Dendritic cell treated with granulocyte-macrophage colony-stimulating factor and Interleukin-4, amounts not matched to agents 40 ng/mL and 50 ng/mL, for 4 days (primary cell): ENCODE measurements around the gene ARHGAP31.

Experiments used
- H3K27ac Mint-ChIP-seq: one replicate; pipeline ENCODE4 v1.8.0; 2022; ENCODE audit warnings: mild to moderate bottlenecking, mixed read lengths
- H3K27me3 Mint-ChIP-seq: one replicate; pipeline ENCODE4 v1.8.0; 2022; ENCODE audit warnings: mild to moderate bottlenecking, mixed read lengths
- H3K36me3 Mint-ChIP-seq: one replicate; pipeline ENCODE4 v1.8.0; 2022; ENCODE audit warnings: low read depth, mixed read lengths
- H3K4me1 Mint-ChIP-seq: one replicate; pipeline ENCODE4 v1.8.0; 2022; ENCODE audit warnings: low read depth, mixed read lengths
- H3K4me3 Mint-ChIP-seq: one replicate; pipeline ENCODE4 v1.8.0; 2022; ENCODE audit warnings: mild to moderate bottlenecking, moderate library complexity, mixed read lengths
- H3K9me3 Mint-ChIP-seq: one replicate; pipeline ENCODE4 v1.8.0; 2022; ENCODE audit warnings: mixed read lengths
- intact Hi-C: fragments of 100-400 bp; cut with micrococcal nuclease; formaldehyde crosslinking; loops from one replicate; pipeline ENCODE4 v1.15.0; 2022

Gene ARHGAP31

GRCh38 chr3:119376758-119377157 lies 82.6 kb downstream of the ARHGAP31 start:
- intact Hi-C loops: no loop called here
- H3K4me3 Mint-ChIP-seq: no peak overlapping the region
- peaks cover 93% of the 10 kb centered on the region for H3K36me3 Mint-ChIP-seq
- no peaks in the 10 kb centered on the region for H3K9me3 Mint-ChIP-seq
- H3K27ac Mint-ChIP-seq: no peak overlapping the region
- H3K27me3 Mint-ChIP-seq: no peaks in the 10 kb centered on the region
- H3K4me1 Mint-ChIP-seq: peaks cover 12% of the 10 kb centered on the region

GRCh38 chr3:119378259-119378803 lies 84.1 kb downstream of the ARHGAP31 start:
- Mint-ChIP-seq H3K36me3 (peaks cover 98% of the 10 kb centered on the region), H3K4me1 (peaks cover 12% of the 10 kb centered on the region), H3K27ac (no peak overlapping the region), H3K9me3 (no peaks in the 10 kb centered on the region), H3K4me3 (no peak overlapping the region), H3K27me3 (no peaks in the 10 kb centered on the region)
- intact Hi-C loops: no loop called here

DNA sequence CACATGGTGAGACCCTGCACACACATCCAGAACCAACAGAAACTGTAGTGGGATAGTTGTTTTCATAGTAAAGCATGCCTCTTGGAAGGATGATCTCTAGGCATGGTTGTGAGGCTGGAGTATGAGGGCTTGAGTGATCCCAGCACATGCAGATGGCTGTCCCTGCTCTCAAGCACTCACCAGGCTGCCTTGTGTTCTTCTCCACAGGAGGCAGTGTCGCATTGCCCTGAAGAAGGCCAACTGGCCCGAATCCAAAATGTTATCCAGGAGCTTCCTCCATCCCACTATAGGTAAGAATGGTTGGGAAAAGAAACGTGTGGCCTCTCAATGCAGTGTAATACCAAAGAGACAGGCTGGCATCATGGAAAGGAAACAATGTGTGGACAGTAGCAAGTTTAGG lies 86.5 kb downstream of the ARHGAP31 start:
- Mint-ChIP-seq H3K36me3 (peaks cover 100% of the 10 kb centered on the region), H3K27ac (no peak overlapping the region), H3K4me1 (peaks cover 5% of the 10 kb centered on the region), H3K9me3 (no peaks in the 10 kb centered on the region), H3K27me3 (no peaks in the 10 kb centered on the region), H3K4me3 (no peak overlapping the region)
- intact Hi-C loops: no loop called here

- intact Hi-C loops: no loop called here
- Mint-ChIP-seq H3K9me3 (no peaks in the 10 kb centered on the region), H3K27ac (no peak overlapping the region), H3K27me3 (no peaks in the 10 kb centered on the region), H3K36me3 (peaks cover 100% of the 10 kb centered on the region), H3K4me1 (peaks cover 4% of the 10 kb centered on the region), H3K4me3 (no peak overlapping the region)
Measured at GRCh38 chr3:119382134-119382533, 88.0 kb downstream of the ARHGAP31 start.

DNA sequence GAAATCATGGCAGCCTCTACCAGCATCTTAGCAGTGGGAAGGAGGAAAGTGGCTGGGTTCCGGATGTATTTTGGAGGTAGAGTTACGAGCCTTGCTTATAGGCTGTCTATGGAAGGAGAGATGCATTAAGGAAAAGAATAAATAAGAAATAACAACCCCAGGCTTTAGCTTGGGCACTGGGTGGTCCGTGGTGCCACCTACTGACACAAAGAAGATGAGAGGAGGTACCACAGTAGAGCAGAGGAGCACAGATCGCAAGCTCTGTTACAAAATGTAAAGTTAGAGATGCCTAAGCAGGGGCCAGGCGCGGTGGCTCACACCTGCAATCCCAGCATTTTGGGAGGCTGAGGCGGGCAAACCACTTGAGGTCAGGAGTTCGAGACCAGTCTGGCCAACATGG lies 94.4 kb downstream of the ARHGAP31 start:
- Mint-ChIP-seq H3K4me1 (no peaks in the 10 kb centered on the region), H3K9me3 (no peaks in the 10 kb centered on the region), H3K36me3 (peaks cover 98% of the 10 kb centered on the region), H3K4me3 (no peak overlapping the region), H3K27me3 (no peaks in the 10 kb centered on the region), H3K27ac (no peak overlapping the region)
- intact Hi-C loops: no loop called here

- no peak overlapping the region for H3K4me3 Mint-ChIP-seq
- no peaks in the 10 kb centered on the region for H3K4me1 Mint-ChIP-seq
- no peaks in the 10 kb centered on the region for H3K27me3 Mint-ChIP-seq
- intact Hi-C loops: no loop called here
- H3K9me3 Mint-ChIP-seq: no peaks in the 10 kb centered on the region
- no peak overlapping the region for H3K27ac Mint-ChIP-seq
- peaks cover 96% of the 10 kb centered on the region for H3K36me3 Mint-ChIP-seq
Measured at GRCh38 chr3:119395923-119396358, 101.8 kb downstream of the ARHGAP31 start.

- Mint-ChIP-seq H3K27me3 (no peaks in the 10 kb centered on the region), H3K9me3 (no peaks in the 10 kb centered on the region), H3K27ac (peak overlapping the region; percentile 53), H3K4me3 (no peak overlapping the region), H3K36me3 (peaks cover 96% of the 10 kb centered on the region), H3K4me1 (no peaks in the 10 kb centered on the region)
- intact Hi-C loops: no loop called here
Measured at GRCh38 chr3:119396870-119397269, 102.7 kb downstream of the ARHGAP31 start.

DNA sequence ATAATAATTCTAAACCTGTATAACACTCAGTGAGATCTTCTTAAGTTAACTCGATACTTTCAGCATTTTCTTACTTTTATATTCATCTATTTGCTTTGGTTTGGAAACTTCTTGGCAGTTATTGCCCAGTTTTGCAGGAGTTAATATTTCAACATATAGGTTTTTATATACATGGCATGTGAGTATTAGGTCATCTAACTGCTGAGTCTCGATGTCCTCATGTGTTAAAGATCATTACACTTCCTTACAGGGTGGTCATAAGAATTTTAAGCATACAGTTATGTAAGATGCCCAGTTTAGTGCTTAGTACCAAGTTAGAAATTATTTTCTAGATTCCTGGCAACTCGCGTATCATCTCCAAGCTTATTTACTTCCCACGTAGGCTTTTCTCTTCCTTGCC lies 106.3 kb downstream of the ARHGAP31 start:
- H3K9me3 Mint-ChIP-seq: no peaks in the 10 kb centered on the region
- peaks cover 96% of the 10 kb centered on the region for H3K36me3 Mint-ChIP-seq
- no peak overlapping the region for H3K27ac Mint-ChIP-seq
- H3K27me3 Mint-ChIP-seq: no peaks in the 10 kb centered on the region
- H3K4me1 Mint-ChIP-seq: no peaks in the 10 kb centered on the region
- H3K4me3 Mint-ChIP-seq: no peak overlapping the region
- intact Hi-C loops: no loop called here

DNA sequence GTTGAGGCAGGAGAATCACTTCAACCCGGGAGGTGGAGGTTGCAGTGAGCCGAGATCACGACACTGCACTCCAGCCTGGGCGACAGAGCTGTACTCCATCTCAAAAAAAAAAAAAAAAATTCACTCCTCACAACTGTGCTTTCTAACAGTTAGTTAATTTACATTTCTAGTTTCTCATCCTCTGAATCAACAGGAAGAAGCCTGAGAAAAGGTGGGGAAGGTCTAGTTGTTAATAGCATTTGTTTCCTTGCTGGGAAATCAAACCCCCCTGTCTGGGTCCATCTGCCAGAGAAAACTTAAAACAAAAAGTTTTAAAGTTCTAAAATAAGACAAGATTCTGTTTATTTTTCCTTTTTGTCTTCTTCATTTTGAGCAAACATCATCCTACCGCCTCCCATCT lies 106.9 kb downstream of the ARHGAP31 start:
- intact Hi-C loops: no loop called here
- H3K4me1 Mint-ChIP-seq: no peaks in the 10 kb centered on the region
- no peak overlapping the region for H3K4me3 Mint-ChIP-seq
- H3K27me3 Mint-ChIP-seq: no peaks in the 10 kb centered on the region
- H3K27ac Mint-ChIP-seq: no peak overlapping the region
- H3K9me3 Mint-ChIP-seq: no peaks in the 10 kb centered on the region
- peaks cover 96% of the 10 kb centered on the region for H3K36me3 Mint-ChIP-seq

DNA sequence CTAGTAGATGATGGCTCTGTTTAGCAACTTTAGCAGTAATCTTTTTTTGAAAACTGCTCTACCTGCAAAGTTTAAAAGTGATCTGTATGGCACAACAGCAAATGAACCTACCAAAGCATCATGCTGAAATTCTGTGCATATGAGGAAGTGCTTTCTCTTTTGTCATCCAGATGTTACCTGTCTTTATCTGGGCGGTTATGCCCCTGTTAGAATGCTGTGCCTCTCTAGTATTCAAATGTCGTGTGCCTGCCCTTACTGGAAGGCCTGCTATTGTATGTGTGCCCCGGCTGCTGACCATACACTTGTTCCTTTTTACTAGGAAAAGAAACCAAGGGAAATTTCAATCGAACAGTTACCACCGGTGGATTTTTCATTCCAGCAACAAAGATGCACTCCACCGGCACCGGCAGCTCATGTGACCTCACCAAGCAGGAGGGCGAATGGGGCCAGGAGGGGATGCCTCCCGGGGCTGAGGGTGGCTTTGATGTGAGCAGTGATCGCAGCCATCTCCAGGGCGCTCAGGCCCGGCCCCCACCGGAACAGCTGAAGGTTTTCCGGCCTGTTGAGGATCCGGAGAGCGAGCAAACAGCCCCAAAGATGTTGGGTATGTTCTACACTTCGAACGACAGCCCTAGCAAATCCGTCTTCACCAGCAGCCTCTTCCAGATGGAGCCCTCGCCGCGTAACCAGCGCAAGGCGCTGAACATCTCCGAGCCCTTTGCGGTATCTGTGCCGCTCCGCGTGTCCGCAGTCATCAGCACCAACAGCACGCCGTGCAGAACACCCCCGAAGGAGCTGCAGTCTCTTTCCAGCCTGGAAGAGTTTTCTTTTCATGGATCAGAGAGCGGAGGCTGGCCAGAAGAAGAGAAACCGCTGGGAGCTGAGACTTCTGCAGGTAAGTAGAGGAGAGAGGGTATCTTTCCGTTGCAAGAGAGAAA lies 107.6 kb downstream of the ARHGAP31 start:
- Mint-ChIP-seq H3K9me3 (no peaks in the 10 kb centered on the region), H3K27me3 (no peaks in the 10 kb centered on the region), H3K4me1 (no peaks in the 10 kb centered on the region), H3K27ac (no peak overlapping the region), H3K4me3 (no peak overlapping the region), H3K36me3 (peaks cover 96% of the 10 kb centered on the region)
- intact Hi-C loops: no loop called here

GRCh38 chr3:119402791-119403190 lies 108.6 kb downstream of the ARHGAP31 start:
- no peak overlapping the region for H3K4me3 Mint-ChIP-seq
- H3K27me3 Mint-ChIP-seq: no peaks in the 10 kb centered on the region
- H3K27ac Mint-ChIP-seq: no peak overlapping the region
- H3K9me3 Mint-ChIP-seq: no peaks in the 10 kb centered on the region
- intact Hi-C loops: no loop called here
- H3K36me3 Mint-ChIP-seq: peaks cover 97% of the 10 kb centered on the region
- no peaks in the 10 kb centered on the region for H3K4me1 Mint-ChIP-seq

GRCh38 chr3:119403201-119403600 lies 109.0 kb downstream of the ARHGAP31 start:
- H3K27ac Mint-ChIP-seq: no peak overlapping the region
- intact Hi-C loops: no loop called here
- no peaks in the 10 kb centered on the region for H3K4me1 Mint-ChIP-seq
- H3K36me3 Mint-ChIP-seq: peaks cover 96% of the 10 kb centered on the region
- no peak overlapping the region for H3K4me3 Mint-ChIP-seq
- no peaks in the 10 kb centered on the region for H3K9me3 Mint-ChIP-seq
- no peaks in the 10 kb centered on the region for H3K27me3 Mint-ChIP-seq

GRCh38 chr3:119405315-119405714 lies 111.1 kb downstream of the ARHGAP31 start:
- H3K4me1 Mint-ChIP-seq: no peaks in the 10 kb centered on the region
- no peaks in the 10 kb centered on the region for H3K9me3 Mint-ChIP-seq
- intact Hi-C loops: no loop called here
- no peaks in the 10 kb centered on the region for H3K27me3 Mint-ChIP-seq
- no peak overlapping the region for H3K27ac Mint-ChIP-seq
- H3K36me3 Mint-ChIP-seq: peaks cover 96% of the 10 kb centered on the region
- no peak overlapping the region for H3K4me3 Mint-ChIP-seq

- H3K27me3 Mint-ChIP-seq: no peaks in the 10 kb centered on the region
- H3K27ac Mint-ChIP-seq: no peak overlapping the region
- H3K4me1 Mint-ChIP-seq: no peaks in the 10 kb centered on the region
- H3K4me3 Mint-ChIP-seq: no peak overlapping the region
- H3K9me3 Mint-ChIP-seq: no peaks in the 10 kb centered on the region
- peaks cover 95% of the 10 kb centered on the region for H3K36me3 Mint-ChIP-seq
- intact Hi-C loops: no loop called here
Measured at GRCh38 chr3:119408243-119408950, 114.2 kb downstream of the ARHGAP31 start.
